ENCODE results near the gene ZNF747. TPM values are rescaled to one million over a fixed set of nuclear protein-coding genes. Genes with fewer than 3 reads are reported as not detected.

The ZNF747 gene
- total RNA-seq, 1 donor, result 16.6 TPM

DNA sequence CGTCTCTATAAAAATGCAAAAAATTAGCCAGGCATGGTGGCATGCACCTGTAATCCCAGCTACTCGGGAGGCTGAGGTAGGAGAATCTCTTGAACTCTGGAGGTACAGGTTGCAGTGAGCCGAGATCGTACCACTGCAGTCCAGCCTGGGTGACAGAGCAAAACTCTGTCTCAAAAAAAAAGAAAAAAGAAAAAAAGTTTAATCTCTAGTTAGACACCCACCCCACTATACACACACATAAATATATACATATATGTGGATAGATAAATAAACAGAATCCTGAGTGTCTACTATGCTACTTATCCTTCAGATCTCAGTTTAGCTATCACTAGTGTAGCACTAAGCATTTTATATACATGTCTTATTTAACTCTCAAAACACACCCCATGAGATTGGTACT, 43.4 kb downstream of the ZNF747 start:
- H4K20me1 ChIP-seq (ENCODE audit: insufficient read depth, low read length), result no peaks in the 10 kb centered on the region
- no peak for DNase-seq (ENCODE audit: insufficient read length, low spot score, missing footprints)
- no peak overlapping the region for H2AFZ ChIP-seq (ENCODE audit: low read length)
- no peak overlapping the region for H3K27ac ChIP-seq (ENCODE audit: low read depth, low read length)
- H3K9me3 ChIP-seq (ENCODE audit: low read depth, low read length), result no peaks in the 10 kb centered on the region
- no peak overlapping the region for H3K4me3 ChIP-seq (ENCODE audit: insufficient read depth, low read length)
- peaks cover 8% of the 10 kb centered on the region for H3K4me1 ChIP-seq (ENCODE audit: insufficient read depth, low read length)
- no peak for TF ChIP-seq CTCF (IDR thresholded peaks at IDR 0.05; ENCODE audit: extremely low read depth, low read depth, low read length)
- no peaks in the 10 kb centered on the region for H3K27me3 ChIP-seq (ENCODE audit: insufficient read depth, low read length)
- no peak overlapping the region for H3K4me2 ChIP-seq (ENCODE audit: insufficient read depth, low read length)
- H3K36me3 ChIP-seq (ENCODE audit: insufficient read depth, low read length), result no peaks in the 10 kb centered on the region
- no peaks in the 10 kb centered on the region for H3K79me2 ChIP-seq (ENCODE audit: insufficient read depth, low read length)

DNA sequence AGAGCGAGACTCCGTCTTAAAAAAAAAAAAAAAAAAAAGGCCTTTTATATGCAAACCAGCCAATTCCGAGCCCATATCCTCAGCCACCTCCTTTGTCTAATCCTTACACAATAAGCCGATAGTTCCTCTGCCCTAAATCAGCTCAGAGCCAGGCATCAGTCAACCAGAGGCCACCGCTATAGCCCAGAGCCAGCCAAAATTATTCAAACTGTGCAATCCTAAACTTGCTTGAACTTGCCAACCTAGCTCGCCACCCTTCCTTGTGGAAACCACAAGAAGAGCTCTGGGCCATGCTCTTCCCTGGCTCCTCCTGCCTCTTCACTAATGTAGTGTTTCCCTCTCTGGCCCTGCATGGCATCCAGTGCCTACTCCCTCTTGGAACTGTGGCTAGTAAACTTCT, 44.4 kb downstream of the ZNF747 start:
- DNase-seq (ENCODE audit: insufficient read length, low spot score, missing footprints), result no peak

DNA sequence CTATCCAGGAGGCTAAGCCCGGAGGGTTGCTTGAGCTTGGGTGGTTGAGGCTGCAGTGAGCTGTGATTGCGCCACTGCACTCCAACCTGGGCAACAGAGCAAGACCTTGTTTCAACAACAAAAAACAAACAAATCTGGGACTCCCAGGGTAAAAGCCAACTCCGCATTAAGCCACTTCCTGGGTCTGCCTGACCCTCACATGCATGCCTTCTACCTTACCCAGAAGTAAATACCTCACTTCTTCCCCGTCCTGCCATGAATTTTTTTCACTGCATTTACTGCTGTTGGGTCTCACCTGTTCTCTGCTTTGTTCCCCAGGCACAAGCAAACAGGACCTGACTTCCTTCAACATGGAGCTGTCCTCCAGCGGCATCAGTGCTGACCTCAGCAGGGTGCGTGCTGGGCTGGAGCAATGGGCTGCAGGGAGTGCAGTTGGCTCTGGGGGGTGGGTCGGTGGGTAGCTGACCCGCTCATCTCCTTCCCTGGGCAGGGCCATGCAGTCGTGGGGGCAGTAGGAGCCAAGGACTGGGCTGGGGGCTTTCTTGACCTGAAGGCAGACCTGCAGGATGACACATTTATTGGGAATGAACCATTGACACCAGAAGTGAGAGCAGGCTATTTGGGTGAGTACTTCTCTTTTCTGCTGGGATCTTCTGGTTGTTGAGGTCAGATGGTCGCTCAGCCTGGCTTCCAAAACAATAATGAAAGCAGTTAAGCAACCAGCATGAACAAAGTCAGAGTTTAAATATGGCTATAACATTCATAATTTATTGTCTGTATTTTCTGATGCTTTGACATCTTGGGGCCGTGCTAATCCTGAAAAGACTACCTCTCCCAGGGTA, 45.7 kb downstream of the ZNF747 start:
- H3K27me3 ChIP-seq (ENCODE audit: insufficient read depth, low read length), result no peaks in the 10 kb centered on the region
- H3K79me2 ChIP-seq (ENCODE audit: insufficient read depth, low read length), result no peaks in the 10 kb centered on the region
- no peak overlapping the region for H3K4me3 ChIP-seq (ENCODE audit: insufficient read depth, low read length)
- peaks cover 8% of the 10 kb centered on the region for H3K4me1 ChIP-seq (ENCODE audit: insufficient read depth, low read length)
- DNase-seq (ENCODE audit: insufficient read length, low spot score, missing footprints), result no peak
- no peaks in the 10 kb centered on the region for H3K36me3 ChIP-seq (ENCODE audit: insufficient read depth, low read length)
- H3K27ac ChIP-seq (ENCODE audit: low read depth, low read length), result no peak overlapping the region
- no peak overlapping the region for H2AFZ ChIP-seq (ENCODE audit: low read length)
- H3K4me2 ChIP-seq (ENCODE audit: insufficient read depth, low read length), result no peak overlapping the region
- no peaks in the 10 kb centered on the region for H3K9me3 ChIP-seq (ENCODE audit: low read depth, low read length)
- TF ChIP-seq CTCF (IDR thresholded peaks at IDR 0.05; ENCODE audit: extremely low read depth, low read depth, low read length), result no peak
- H4K20me1 ChIP-seq (ENCODE audit: insufficient read depth, low read length), result no peaks in the 10 kb centered on the region

More for the DNA sequence above, 44.4 kb downstream of the ZNF747 start:
- no peak overlapping the region for H3K4me2 ChIP-seq (ENCODE audit: insufficient read depth, low read length)
- no peak overlapping the region for H3K27ac ChIP-seq (ENCODE audit: low read depth, low read length)
- no peak overlapping the region for H2AFZ ChIP-seq (ENCODE audit: low read length)
- TF ChIP-seq CTCF (IDR thresholded peaks at IDR 0.05; ENCODE audit: extremely low read depth, low read depth, low read length), result no peak
- no peaks in the 10 kb centered on the region for H3K36me3 ChIP-seq (ENCODE audit: insufficient read depth, low read length)
- no peaks in the 10 kb centered on the region for H4K20me1 ChIP-seq (ENCODE audit: insufficient read depth, low read length)
- no peak overlapping the region for H3K4me3 ChIP-seq (ENCODE audit: insufficient read depth, low read length)
- peaks cover 8% of the 10 kb centered on the region for H3K4me1 ChIP-seq (ENCODE audit: insufficient read depth, low read length)
- no peaks in the 10 kb centered on the region for H3K9me3 ChIP-seq (ENCODE audit: low read depth, low read length)
- H3K27me3 ChIP-seq (ENCODE audit: insufficient read depth, low read length), result no peaks in the 10 kb centered on the region
- H3K79me2 ChIP-seq (ENCODE audit: insufficient read depth, low read length), result no peaks in the 10 kb centered on the region

DNA sequence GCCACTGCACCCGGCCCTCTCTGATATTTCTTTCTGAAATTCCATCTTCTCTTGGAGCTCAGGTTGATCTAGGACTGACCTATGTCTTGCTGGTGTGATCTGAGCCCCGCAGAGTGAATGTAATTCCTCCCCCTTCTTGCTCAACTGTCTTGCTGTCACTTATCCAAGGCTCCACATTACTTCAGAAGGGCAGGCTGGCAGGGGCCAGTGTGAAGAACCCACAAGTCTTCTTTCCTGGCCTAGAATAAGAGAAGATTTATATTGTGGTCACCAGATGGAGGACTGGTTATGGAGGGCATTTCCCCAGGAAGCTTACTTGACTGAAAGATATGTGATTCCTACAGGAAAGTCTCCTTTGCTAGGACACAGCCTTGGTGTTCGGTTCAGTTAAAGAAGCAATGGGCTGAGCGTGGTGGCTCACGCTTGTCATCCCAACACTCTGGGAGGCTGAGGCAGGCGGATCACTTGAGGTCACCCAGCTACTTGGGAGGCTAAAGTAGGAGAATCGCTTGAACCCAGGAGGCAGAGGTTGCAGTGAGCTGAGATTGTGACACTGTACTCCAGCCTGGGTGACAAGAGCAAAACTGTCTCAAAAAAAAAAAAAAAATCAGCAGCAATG, 48.7 kb downstream of the ZNF747 start:
- Histone ChIP-seq H4K20me1 (ENCODE audit: insufficient read depth, low read length) (no peaks in the 10 kb centered on the region), H2AFZ (ENCODE audit: low read length) (no peak overlapping the region), H3K4me1 (ENCODE audit: insufficient read depth, low read length) (no peaks in the 10 kb centered on the region), H3K4me2 (ENCODE audit: insufficient read depth, low read length) (no peak overlapping the region), H3K27ac (ENCODE audit: low read depth, low read length) (no peak overlapping the region), H3K36me3 (ENCODE audit: insufficient read depth, low read length) (no peaks in the 10 kb centered on the region), H3K9me3 (ENCODE audit: low read depth, low read length) (no peaks in the 10 kb centered on the region), H3K27me3 (ENCODE audit: insufficient read depth, low read length) (no peaks in the 10 kb centered on the region), H3K4me3 (ENCODE audit: insufficient read depth, low read length) (no peak overlapping the region), H3K79me2 (ENCODE audit: insufficient read depth, low read length) (no peaks in the 10 kb centered on the region)
- no peak for TF ChIP-seq CTCF (IDR thresholded peaks at IDR 0.05; ENCODE audit: extremely low read depth, low read depth, low read length)
- DNase-seq (ENCODE audit: insufficient read length, low spot score, missing footprints), result peak; percentile 48
